ENCODE results near the gene IL36B.

IL36B gene

DNA sequence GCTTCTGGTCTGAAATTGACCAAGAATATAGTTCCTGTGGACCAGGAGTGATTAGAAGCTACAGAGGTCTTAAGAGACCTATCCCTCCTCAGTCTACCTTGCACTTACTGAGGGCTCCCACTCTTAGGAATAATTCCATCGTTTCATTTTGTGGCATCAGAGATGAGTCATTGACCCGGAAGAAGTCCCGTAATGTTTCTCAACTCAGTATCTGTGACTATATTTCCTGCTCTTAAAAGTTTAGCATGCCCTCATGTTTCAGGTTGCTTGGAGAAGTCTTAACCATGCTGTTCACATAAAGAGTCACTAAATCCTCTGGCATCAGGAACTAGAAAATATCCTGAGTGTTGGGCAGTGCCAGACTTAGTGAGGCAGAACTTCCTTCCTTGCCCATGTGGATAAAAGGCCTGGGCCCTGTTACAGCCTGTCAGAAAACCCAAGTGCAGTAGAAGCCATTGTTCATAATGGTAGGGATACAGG is 47.6 kb downstream of the IL36B start, which contains the start of gene IL36A:
Gene IL36A, plus strand, starts transcription at position 430 of the 480 bp plus-strand sequence. CDS start 413 bp downstream, outside the sequence.
- no peak for DNase-seq

- DNase-seq, result no peak
These were observed 50.0 kb downstream of the IL36B start for GRCh38 chr2:113002677-113003076.

DNA sequence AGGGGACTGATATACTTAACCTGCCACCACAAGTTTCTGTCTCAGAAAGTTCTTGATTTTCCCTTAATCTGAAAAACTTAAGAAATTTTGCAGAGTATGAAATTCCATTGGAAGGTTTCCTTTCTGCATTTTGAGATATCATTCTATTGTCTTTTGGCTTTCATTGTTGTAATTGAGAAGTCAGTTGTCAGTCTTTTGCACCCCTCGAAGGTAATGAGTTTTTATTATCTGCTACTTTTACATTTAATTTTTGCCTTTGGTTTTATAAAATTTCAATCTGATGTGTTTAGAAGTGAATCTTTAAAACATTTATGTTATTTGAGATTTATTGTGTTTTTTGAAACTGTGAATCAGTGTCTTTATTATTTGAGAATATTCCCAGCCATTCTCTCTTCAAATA is 52.2 kb downstream of the IL36B start:
- DNase-seq, result no peak

DNA sequence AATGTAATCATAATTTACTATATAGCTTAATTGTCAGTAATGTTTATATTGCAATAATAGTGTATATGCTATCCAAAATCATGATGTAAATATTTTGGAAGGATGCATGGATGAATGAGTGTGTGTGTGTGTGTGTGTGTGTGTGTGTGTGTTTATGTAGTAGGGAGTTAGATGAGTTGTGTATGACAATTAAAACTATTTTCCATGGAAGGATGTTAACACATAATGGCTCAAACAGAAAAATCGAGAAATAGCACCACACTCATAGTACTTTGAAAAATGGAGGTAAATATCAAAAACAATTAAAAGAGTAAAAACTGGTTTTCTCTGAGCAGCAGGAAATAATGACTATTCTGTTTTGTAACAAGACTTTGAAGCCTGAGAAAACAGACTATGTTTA is 55.5 kb downstream of the IL36B start:
- no peak for DNase-seq

DNA sequence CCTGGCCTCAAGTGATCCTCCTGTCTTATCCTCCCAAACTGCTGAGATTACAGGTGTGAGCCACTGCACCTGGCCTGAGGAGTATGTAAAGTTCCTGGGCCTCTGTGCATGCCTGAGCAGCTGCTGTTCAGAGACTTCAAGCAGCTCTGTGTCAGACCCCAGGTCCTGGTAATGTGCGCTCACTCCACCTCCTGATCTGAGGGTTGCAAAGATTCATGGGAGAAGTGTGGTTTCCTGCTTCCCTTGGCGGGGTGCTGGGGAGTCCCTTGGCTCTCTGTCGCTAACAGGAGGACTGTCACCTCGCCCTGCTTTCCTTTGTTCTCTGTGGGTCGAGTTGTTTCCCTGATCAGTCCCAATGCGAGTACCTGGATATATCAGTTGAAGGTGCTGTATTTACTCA is 56.0 kb downstream of the IL36B start:
- DNase-seq, result peak; percentile 42

DNA sequence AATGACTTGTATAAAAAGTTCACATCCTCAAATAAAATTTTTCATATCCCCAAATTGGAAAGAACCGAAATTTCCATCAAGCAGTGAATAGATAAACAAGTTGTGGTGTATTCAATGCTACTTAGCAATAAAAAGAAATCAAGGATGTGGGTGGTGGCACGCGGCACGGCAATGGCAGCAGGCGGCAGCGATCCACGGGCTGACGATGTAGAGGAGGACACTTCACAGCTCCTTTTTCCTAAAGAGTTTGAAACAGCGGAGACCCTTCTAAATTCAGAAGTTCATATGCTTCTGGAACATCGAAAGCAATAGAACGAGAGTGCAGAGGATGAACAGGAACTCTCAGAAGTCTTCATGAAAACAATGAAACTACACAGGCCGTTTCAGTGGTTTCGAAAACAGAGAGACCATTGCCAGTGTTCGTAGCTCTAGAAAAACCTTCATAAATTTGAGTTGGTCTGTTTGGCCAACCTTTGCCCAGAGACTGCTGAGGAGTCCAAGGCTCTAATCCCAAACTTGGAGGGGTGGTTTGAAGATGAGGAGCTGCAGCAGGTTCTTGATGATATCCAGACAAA is 57.2 kb downstream of the IL36B start:
- peak; percentile 16 for DNase-seq

DNA sequence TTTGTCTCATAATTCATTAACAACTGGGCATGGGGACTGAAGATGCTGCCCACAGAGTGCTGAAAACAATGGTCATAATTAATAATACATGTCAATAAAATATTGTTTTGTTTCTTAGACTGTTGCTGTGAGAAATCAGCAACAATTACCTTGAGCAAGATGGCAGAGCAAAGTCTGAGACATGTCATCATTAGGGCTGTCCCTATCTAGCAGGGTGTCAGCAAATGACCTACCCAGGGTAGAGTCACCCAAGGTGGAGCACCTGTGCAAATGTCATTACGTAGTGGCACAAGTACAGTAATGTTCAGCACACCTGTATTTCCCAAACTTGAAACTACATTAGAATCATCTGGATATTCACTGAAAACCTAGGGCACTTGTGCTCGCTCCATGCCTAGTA is 58.0 kb downstream of the IL36B start:
- DNase-seq, result no peak

GRCh38 chr2:112993831-112994230 is 58.8 kb downstream of the IL36B start:
- DNase-seq, result no peak

DNA sequence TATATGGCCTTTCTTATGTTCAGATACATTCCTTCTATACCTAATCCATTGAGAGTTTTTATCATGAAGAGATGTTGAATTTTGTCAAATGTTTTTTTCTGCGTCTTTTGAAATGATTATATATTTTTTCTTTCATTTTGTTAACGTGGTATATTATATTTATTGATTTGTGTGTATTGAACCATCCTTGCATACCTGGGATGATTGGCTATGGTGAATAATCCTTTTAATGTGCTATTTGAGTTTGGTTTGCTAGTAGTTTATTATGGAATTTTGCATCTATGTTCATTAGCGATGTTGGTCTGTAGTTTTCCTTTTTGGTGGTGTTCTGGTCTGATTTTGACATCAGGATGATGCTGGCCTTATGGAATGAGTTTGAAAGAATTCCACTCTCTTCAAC is 63.1 kb downstream of the IL36B start:
- no peak for DNase-seq

GRCh38 chr2:112985090-112985489 is 67.6 kb downstream of the IL36B start:
- peak; percentile 21 for DNase-seq

DNA sequence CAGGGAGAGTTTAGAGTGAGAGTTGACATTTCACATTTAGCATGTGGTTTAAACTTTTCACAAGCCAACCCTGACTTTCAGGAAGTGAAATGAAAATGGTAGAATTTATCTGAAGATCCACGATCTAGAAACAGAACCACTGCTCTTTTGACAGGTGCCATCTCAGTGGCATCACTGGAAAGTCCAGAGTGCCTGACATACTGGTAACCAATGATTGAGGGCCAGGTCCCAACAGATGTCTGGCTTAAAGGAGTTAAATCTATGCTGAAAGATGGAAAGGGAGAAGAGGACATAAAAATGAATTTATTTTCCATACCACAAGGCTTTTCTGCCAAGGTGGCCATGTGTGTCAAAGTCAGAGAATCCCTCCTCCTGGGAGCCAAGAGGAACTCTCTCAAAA is 72.1 kb downstream of the IL36B start:
- DNase-seq, result no peak

- DNase-seq, result no peak
These were observed 72.9 kb downstream of the IL36B start for GRCh38 chr2:112979731-112980130.

GRCh38 chr2:112977559-112978056 is 75.1 kb downstream of the IL36B start, which contains the start of gene IL36G:
IL36G (plus strand) TSS chr2:112978006; CDS start chr2:112978639, 633 bp downstream.
- DNase-seq, result no peak
